ENCODE measurements around the gene CPNE1. TPM values are rescaled to one million over a fixed set of nuclear protein-coding genes. Genes with fewer than 3 reads are reported as not detected.

The CPNE1 gene
- total RNA-seq, 1 donor from 2014 or later, result 109 TPM

- TF ChIP-seq CTCF (IDR thresholded peaks at IDR 0.05; ENCODE audit: insufficient read depth, low read length, poor library complexity, severe bottlenecking), result no peak
- Histone ChIP-seq H3K36me3 (ENCODE audit: control insufficient read depth, insufficient read depth, low read length) (no peaks in the 10 kb centered on the region), H3K27me3 (ENCODE audit: control insufficient read depth, insufficient read depth, low read length) (no peaks in the 10 kb centered on the region), H3K4me3 (ENCODE audit: low read depth, low read length) (no peak overlapping the region)
- DNase-seq (ENCODE audit: low read depth), result no peak
Measured at GRCh38 chr20:35578469-35578868, 86.2 kb downstream of the CPNE1 start.

GRCh38 chr20:35576816-35577215 lies 87.9 kb downstream of the CPNE1 start:
- Histone ChIP-seq H3K27me3 (ENCODE audit: control insufficient read depth, insufficient read depth, low read length) (no peaks in the 10 kb centered on the region), H3K4me3 (ENCODE audit: low read depth, low read length) (no peak overlapping the region), H3K36me3 (ENCODE audit: control insufficient read depth, insufficient read depth, low read length) (no peaks in the 10 kb centered on the region)
- DNase-seq (ENCODE audit: low read depth), result no peak
- no peak for TF ChIP-seq CTCF (IDR thresholded peaks at IDR 0.05; ENCODE audit: insufficient read depth, low read length, poor library complexity, severe bottlenecking)

Other genes starting within 250 kb of the CPNE1 start
- 1.9 and 2.9 TPM in 2 replicates for gene GDF5, start 226.7 kb downstream of the CPNE1 start, total RNA-seq
- 43.7 and 65.3 TPM in 2 replicates for gene CEP250, start 209.3 kb downstream of the CPNE1 start, total RNA-seq
- gene C20orf173, start 135.2 kb downstream of the CPNE1 start, total RNA-seq, result not detected in 2 replicates
- gene ERGIC3, start 122.8 kb downstream of the CPNE1 start, total RNA-seq, result 215 and 229 TPM in 2 replicates
- gene SPAG4, start 49.1 kb downstream of the CPNE1 start, total RNA-seq, result 2.6 and 7.9 TPM in 2 replicates
- gene RBM12, start within 50 bp of the CPNE1 start, total RNA-seq, result 35.7 and 43.2 TPM in 2 replicates
- 25.9 and 30.8 TPM in 2 replicates for gene NFS1, start 34.5 kb upstream of the CPNE1 start, total RNA-seq
- 372 and 719 TPM in 2 replicates for gene ROMO1, start 34.5 kb upstream of the CPNE1 start, total RNA-seq
- gene RBM39, start 77.4 kb upstream of the CPNE1 start, total RNA-seq, result 204 and 224 TPM in 2 replicates
- gene PHF20, start 107.1 kb upstream of the CPNE1 start, total RNA-seq, result 34.5 and 39.0 TPM in 2 replicates

Data from kidney epithelial cell (primary cell).